ENCODE measurements around the gene GIGYF1. TPM values are rescaled to one million over a fixed set of nuclear protein-coding genes. Genes with fewer than 3 reads are reported as not detected.
A peak's percentile ranks its signal among the peaks of the same experiment; 100 is the strongest.
"Not testable (repeated sequence)": the region's sequence is repeated elsewhere in the genome, so short reads cannot be mapped to it uniquely, and the experiment has no call there.

Gene GIGYF1
- total RNA-seq, 1 experiment from 2014 or later, result 27.3 TPM

DNA sequence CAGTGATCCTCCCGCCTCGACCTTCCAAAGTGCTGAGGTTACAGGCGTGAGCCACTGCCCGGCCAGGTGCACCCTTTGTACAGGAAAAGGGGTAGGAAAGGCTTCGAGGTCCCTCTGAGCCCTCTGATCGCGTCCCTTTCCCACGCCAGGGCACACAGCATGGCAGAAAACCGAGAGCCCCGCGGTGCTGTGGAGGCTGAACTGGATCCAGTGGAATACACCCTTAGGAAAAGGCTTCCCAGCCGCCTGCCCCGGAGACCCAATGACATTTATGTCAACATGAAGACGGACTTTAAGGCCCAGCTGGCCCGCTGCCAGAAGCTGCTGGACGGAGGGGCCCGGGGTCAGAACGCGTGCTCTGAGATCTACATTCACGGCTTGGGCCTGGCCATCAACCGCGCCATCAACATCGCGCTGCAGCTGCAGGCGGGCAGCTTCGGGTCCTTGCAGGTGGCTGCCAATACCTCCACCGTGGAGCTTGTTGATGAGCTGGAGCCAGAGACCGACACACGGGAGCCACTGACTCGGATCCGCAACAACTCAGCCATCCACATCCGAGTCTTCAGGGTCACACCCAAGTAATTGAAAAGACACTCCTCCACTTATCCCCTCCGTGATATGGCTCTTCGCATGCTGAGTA is 12.7 kb upstream of the GIGYF1 start:
- DNase-seq (ENCODE audit: low read depth), result no peak

DNA sequence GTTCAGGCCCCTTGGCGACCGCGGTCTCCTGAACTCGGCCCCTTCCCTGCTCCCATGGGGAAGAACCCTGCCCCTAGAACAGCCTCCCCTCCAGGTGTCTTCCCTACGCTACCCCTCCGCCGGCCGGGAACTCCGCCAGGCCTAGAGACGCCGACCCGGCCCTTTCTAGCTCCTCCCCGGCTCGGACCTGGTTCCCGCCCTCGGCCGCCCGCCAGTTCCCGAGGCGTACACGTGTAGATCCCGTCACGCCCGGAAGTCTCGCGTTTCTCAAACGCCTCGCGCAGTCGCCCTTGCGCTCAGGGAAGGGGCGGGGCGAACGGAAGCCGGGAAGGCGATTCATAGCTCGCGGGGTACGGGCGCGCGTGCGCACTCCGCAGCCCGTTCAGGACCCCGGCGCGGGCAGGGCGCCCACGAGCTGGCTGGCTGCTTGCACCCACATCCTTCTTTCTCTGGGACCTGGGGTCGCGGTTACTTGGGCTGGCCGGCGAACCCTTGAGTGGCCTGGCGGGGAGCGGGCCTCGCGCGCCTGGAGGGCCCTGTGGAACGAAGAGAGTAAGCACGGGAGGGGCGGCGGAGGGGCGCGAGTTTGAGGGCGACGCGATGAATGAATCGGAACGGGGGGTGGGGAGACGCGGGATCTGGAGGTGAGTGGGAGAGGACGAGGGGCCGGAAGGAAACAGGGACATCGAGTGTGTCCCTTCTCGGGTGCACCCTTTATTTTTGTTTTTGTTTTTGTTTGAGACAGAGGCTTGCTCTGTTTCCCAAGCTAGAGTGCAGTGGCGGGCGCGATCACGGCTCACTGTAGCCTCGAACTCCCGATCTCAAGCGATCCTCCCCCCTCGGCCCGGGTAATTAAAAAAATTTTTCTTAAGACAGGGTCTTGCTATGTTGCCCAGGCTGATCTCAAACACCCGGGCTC is 12.0 kb upstream of the GIGYF1 start, which contains the start of gene POP7:
POP7 (plus strand) TSS at position 369 of the 919 bp plus-strand sequence. CDS start 710 bp downstream, outside the sequence.
- peak; percentile 100 for DNase-seq (ENCODE audit: low read depth)

DNA sequence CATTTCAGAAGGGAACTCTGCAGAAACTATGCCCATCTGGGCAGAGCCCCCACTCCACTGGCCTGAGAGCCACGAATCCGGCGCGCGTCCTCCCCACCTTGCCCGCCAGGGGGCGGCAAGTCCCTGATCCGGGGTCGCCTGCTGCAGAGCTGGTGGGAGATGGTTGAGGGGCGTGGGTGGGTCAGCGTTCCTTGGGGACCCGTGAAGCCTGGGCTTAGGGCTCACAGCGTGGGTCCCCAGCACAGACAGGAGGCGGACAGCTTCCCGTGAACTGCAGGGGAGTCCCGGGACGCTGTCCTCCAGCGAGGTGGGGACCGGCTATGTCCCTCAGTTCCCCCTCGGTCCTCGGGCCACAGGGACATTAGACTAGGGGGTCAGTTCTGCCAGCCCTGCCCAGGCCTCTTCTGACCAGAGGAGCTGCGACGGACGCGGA is 11.3 kb upstream of the GIGYF1 start:
- DNase-seq (ENCODE audit: low read depth), result peak; percentile 90

DNA sequence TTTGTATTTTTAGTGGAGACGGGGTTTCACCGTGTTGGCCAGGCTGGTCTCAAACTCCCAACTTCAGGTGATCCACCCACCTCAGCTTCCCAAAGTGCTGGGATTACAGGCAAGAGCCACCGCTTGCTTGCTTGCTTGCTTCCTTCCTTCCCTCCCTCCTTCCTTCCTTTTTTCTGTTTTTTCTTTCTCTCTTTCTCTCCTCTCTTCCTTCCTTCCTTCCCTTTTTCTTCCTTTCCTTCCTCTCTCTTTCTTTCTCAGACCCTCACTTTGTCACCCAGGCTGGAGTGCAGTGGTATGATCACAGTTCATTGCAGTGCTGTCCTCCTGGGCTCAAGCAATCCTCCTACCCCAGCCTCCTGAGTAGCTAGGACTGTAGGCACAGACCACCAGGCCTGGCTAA is 7.0 kb upstream of the GIGYF1 start:
- DNase-seq (ENCODE audit: low read depth), result not testable (repeated sequence)

DNA sequence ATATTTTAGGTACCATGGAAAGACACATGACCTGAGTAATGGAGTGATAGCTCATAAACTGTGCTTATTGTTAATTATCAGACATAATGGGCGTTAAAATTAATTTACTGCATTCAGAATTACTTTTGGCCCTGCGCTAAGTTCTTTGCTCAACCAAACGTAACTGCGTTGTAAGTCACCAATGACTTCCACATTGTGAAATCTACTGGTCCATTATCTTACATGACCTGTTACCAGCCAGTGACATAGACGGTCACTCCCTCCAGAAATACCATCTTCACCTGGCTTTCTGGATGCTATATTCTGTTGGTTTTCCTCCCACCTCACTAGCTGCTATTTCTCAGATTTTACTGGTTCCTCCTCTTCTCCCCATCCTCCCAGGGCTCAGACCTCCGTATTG is 5.0 kb upstream of the GIGYF1 start:
- DNase-seq (ENCODE audit: low read depth), result no peak

DNA sequence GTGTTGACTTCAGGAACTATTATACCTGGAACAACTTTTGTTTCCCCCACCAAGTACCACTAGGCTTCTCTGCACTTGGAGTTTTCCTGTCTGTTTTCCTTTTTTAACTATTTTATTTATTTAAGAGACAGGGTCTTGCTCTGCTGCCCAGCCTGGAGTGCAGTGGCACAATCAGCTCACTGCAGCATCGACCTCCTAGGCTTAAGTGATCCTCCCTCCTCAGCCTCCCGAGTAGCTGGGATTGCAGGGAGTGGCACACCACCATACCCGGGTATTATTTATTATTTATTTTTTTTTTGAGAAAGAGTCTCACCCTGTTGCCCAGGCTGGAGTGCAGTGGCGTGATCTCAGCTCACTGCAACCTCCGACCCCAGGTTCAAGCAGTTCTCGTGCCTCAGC is 2.1 kb upstream of the GIGYF1 start:
- no peak for DNase-seq (ENCODE audit: low read depth)

DNA sequence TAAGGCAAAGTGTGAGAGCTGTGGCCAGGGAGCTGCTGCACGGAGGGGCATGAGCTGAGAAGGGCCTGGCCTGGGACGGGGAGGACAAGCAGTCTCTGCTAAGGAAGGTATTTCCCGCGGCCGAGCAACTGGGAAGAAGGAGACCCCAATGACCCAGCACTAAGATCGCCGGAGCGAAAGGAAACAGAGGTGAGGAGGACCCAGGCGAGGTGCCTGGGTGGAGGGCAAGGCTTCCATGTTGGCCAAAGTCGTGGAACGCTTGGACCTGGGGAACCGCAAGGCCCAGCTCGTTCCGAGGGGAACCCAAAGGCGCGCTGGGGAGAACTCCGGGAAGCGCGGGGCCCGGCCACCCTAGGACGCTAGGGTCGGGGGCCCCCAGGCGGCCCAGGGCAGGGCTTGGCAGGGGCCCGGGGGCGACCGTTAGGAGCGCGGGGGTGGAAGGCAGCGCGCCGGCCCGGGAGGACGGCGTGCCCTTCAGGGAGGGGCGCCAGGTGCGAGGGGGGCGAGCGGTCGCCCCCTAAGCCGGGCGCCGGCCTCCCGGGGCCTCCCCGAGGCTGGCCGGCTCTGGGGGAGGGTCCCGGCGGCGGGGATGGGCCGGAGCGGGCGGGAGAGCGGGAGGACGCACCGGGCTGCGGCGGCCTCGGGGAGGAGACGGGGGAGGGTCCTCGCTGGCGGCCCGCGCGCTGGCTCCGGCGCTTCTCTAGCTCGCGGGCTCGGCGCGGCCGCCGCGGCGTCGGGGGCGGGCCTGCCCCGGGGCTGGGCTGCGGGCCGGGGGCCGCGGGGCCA is 545 bp downstream of the GIGYF1 start:
- peak; percentile 31 for DNase-seq (ENCODE audit: low read depth)

DNA sequence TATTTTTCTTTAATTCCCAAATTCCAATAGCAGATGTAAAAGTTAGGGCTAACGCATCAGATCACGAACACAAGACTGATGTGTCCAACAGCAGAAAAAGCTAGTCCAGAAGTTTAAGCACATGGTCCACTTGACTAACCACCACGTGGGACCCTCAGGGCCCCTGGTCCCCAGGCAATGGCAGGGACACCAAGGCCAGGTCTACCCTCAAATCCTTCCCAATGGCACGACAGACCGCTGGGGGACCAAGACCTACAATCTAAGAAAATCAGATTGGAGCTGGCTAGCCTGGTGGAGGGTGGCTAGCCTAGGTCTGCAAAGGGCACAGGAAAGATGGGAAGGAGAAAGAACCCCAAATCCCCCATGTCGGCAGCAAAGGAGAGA is 1.5 kb downstream of the GIGYF1 start:
- no peak for DNase-seq (ENCODE audit: low read depth)

DNA sequence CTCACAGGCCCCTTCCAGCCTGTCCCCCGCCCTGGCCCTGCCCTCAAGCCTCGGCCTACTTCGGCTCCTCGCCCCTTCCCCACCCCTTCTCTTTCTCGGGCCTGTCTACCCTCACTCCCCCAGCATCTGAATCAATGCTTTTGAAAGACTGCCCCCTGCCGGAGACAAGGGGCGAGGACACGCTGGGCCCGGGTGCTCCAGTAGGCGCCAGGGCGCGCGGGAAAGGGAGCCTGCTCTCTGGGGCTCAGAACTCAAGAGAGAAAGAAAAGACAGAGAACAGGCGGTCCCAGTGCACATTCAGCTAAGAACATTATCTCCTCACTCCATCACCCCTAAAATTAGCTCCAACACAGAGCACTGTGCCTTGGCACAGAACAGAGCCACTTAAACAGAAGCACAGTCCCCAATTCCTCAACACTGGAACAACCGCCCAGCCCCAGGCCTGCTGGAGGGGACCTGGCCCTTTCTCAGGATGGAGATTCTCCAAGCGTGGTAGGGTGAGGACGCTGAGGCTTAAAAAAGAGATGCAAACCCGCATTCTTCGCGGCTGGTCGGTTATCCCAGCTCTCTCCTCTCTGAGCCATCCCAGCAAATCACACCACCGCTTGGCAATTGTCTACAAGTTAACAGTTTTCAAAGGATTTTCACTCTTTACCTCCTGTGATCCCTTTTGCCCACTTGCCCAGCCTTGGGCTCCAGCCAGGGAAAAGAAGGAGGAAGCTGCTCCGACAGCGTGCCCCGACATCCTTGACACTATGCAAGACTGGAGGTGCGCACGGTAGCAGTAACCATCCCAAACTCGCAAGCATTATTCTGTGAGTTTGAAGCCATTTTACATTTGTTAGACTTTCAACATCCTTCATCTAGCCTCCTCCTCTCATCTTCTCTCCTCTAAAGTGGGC is 2.1 kb downstream of the GIGYF1 start:
- DNase-seq (ENCODE audit: low read depth), result peak; percentile 84

DNA sequence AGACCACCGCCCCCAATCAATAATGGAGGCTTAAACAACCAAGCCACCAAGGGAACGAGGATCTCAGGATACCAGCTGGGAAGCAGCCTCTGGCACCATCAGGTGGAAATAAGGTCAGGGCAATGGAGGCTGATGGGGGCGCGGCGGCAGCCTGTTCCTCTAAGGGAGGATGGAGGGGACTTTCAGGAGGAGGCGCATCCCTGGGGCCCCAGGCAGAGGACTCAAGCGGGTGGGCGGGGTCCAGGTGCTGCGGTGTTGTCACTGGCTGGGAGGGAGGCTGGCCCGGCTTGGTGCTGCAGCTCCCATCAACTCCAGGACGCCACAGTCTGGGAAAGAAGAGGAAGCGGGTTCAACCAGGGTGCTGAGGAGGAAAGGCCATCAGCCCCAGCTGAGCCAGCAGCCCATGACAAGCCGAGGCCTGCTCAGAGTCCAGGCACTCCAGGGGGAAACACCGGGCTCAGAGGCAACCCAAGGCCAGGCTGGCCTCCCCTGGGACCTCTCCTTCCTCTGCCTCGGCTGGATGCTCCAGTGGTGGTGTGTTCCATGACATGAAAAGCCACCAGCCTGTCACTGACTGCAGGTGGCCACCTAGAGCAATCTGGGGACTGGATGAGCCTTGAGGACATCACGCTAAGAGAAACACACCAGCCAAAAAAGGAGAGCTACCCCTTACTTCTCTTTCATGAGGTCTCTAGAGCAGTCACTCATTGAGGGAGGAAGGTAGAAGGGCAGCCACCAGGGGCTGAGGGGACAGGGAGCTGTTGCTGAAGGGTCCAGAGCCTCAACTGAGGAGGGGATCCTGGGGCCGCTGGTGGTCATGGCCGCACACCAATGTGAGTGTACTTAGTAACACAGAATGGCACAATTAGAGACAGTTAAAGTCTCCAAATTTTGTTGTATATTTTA is 4.6 kb downstream of the GIGYF1 start:
- DNase-seq (ENCODE audit: low read depth), result no peak

DNA sequence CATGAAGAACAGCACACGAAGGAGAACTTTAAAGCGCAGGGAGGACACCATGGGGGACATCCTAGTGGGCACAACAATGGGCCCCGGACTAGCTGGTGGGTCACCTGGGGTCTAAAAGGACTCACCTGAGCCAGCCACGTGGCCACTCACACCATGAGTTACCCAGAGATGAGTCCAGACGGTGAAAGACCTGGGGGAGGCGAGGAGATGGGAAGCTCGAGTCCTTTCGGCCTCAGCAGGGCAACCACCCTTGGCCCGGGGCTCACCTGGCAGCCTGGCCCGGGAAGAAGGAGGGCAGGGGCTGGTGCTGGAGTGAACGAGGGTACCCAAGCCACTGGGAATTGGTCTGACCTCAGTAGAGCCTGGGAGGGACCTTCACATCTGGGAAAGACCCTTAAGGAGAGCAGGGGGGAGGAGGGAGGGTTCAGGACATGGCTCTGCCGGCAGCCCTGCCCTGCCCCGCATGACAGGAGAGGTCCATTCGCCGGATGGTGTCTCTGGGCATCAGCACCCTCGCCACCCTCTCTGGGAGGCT is 5.7 kb downstream of the GIGYF1 start:
- DNase-seq (ENCODE audit: low read depth), result no peak

DNA sequence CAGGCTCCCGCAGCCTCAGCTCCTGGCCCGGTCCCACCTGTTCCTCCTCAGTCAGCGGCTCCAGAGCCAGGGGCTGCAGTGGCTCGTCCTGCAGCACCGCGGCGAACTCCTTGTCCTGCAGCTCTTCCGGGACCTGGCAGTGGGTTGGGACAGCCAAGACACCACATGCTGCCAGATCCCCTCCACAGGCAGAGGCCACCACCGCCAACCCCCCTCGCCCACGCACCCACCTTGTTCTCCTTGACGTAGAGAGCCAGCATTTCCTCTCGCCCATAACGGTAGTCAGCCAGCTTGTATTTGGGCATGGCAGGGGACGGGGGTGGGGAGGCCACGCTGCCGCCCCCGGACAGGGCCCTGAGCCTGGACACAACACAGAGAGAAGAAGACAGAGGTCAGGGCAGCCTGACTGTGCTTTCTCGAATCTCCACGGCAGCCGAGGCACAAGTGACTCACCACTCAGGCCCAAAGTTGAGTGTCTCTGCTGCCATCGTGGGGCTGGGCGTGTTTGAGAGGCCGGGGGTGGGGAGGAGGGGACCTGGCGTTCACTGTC is 6.2 kb downstream of the GIGYF1 start:
- DNase-seq (ENCODE audit: low read depth), result no peak

DNA sequence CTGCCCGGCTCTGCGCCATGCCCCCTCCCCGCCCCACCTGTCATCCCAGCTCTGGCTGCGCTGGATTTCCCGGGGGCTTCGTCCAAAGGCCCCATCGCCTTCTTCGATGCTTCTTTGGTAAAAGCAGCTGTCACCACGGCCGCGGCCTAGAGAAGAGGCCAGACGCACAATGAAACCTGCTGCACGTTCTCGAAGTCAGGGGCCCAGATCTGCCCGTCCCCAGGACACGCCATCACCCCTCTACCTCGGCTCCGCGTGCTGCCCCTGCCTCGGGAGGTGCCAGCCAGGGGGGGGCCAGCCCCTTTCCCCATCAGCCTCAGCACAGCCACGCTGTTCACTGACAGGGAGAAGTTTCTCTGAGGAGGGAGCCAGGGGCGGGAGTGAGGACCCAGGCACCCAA is 6.8 kb downstream of the GIGYF1 start:
- DNase-seq (ENCODE audit: low read depth), result no peak

DNA sequence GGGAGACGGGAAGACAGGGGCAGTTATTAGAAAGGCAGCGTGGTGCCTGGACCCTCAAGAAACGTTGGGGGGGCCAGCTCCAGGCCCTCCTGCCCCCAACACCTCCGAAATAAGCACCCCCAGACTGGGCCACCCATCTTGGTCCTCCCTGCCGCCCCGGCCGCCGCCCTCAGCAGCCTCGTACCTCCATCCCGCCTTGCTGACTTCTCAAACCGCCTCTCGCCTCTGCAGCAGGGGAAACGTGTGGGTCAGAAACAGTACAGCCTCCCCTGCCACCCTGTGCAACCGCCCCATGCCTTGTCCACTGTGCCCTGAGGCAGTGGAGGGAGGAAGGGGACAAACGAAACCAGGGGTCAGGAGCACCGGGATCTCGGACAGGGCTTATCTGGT is 7.2 kb downstream of the GIGYF1 start:
- no peak for DNase-seq (ENCODE audit: low read depth)

DNA sequence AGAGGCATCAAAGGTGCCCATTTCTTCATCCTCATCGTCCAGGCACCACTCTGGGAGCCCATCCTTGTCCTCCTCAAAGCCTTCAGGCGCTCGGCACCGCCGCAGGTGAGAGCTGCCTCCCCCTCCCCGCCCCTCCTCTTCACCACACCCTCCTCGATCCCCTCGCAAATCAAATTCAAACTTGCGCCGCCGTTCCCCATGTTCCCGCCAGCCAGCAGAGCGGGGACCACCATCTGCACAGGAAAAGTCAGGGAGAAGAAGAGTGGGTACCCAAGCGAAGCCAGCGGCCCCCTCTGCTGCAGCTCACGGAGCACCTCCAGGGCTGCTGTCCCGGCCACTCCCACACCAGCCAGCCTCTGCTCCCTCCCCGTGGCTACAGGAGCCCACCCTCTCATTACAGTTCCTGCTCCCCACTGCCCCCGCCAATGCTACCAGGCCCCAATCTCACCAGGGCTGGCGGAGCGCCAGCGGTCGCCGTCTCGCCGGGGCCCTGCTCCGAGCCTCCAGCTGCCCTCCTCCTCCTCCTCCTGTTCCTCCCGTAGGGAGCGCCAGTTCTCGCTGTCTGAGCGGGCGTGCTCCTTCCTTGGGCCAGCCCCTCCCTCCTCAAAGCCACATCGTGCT is 7.7 kb downstream of the GIGYF1 start:
- DNase-seq (ENCODE audit: low read depth), result no peak

DNA sequence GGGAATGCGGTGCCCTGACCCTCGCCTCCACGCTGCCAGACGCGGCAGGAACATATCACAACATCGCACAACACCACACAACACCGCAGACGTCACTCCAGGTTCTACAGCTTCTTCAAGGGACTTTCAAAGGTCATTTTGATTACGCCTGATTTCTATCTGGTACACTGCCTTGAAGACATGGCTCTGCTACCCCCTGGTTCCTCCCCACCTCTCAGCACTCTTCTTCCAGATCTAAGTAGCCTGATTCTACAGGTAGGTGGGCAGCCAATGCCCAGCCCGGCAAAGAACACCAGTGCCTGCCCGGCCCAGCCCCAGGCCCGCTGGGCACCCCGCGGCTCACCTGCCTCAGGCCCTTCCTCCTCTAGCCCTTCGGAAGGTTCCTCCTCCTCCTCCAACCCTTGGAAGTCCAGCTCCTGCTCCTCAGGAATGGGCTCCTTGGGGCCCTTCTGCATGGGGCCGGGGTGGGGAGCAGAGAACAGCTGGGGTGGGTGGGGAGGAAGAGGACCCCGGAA is 8.4 kb downstream of the GIGYF1 start:
- DNase-seq (ENCODE audit: low read depth), result no peak

DNA sequence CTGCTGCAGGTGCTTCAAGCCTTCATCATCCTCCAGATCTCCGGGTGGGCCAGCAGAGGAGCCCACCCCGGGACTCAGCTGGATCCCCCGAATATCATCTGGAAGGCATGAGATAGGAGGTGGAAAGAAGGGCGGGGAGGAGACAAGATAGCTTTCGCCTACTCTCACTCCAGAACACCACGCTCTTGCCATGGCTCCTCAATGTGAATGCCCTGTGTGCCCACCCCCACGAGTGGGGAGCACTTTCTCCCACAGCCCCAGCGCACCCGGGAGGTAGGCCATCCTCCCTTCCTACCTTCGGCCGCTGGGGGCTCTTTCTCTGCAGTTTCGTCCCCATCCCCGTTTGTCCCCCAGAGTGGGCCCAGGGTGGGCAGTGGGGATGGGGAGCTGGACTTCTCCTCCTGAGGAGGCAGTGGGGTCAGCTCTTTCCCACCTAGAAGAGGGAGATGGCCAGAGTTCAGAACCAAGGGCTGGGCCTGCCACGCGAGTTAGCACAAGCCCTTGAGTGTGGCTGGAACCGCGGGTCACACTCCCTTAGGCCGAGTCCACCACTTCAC is 8.9 kb downstream of the GIGYF1 start:
- DNase-seq (ENCODE audit: low read depth), result no peak

DNA sequence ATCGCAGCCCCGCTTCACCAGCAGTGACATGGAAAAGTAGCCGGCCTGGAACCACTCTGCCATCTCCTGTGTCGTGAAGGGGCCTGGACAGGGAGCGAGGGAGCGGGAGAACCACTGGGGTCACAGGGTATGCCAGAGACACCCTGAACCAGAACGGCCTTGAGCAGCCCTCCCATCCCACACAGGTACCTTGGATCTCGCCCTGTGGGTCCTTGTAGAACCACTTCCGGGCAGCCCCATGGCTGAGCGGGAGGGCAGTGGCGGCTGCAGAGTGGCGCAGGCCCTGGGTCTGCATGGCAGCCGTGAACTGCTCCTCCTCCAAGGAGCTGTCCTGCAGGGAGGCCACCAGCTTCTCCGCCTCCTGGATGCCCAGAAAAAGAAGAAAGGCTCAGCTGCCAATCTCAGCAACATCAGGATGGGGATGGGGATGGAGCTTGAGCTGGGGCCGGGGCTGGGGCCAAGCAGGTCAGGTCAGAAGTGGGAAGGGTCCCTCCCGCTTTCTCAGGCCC is 9.5 kb downstream of the GIGYF1 start:
- DNase-seq (ENCODE audit: low read depth), result no peak

Measured in Daoy (cell line).